Hematopoietic multipotent progenitor cell treated with erythropoietin and hydrocortisone succinate and interleukin-3 and kit ligand, for 4 days (in vitro differentiated cells): Measurements from ENCODE around the gene BET1.

Experiments used
- DNase-seq: peaks from one replicate; pipeline ENCODE4 v3.0.0-alpha.2; 2015

BET1 gene

GRCh38 chr7:93955304-93955703 lies 48.9 kb downstream of the BET1 start:
- DNase-seq, result no peak

GRCh38 chr7:93949423-93949822 lies 54.7 kb downstream of the BET1 start:
- no peak for DNase-seq

GRCh38 chr7:93948873-93949272 lies 55.3 kb downstream of the BET1 start:
- DNase-seq, result no peak

GRCh38 chr7:93948106-93948505 lies 56.0 kb downstream of the BET1 start:
- no peak for DNase-seq

GRCh38 chr7:93945756-93946535 lies 58.2 kb downstream of the BET1 start:
- peak; percentile 66 for DNase-seq

- no peak for DNase-seq
Observed at GRCh38 chr7:93945083-93945482, 59.1 kb downstream of the BET1 start.

- peak; percentile 68 for DNase-seq
Observed at GRCh38 chr7:93944673-93945072, 59.5 kb downstream of the BET1 start.

- DNase-seq, result no peak
Observed at GRCh38 chr7:93943816-93944540, 60.2 kb downstream of the BET1 start.
